Gastrocnemius medialis (tissue), 4 donors: Measurements from ENCODE around the gene DNAAF1. TPM values are rescaled to one million over a fixed set of nuclear protein-coding genes. Genes with fewer than 3 reads are reported as not detected.

Experiments
- ATAC-seq, 2 donors: fragments of 150-250 bp; one replicate each; pipeline ENCODE4 v1.9.1; 2016
- DNase-seq, 2 donors: peaks; one replicate each; pipeline ENCODE4 v3.0.0-alpha.2; 2019
- H3K27ac ChIP-seq, 4 donors: fragments of 200-600 bp; sonication (generic); 1 replicate in 1 of 4; 2 replicates in 3 of 4; pipeline ENCODE4 v1.5.1; 2016 to 2018; ENCODE audit warnings: mild to moderate bottlenecking in 2 of 4, moderate library complexity in 1 of 4
- H3K27me3 ChIP-seq, 3 donors: fragments of 200-600 bp; sonication (generic) in 2 of 3; 1 replicate in 1 of 3; 2 replicates in 2 of 3; pipeline versions ENCODE4 v1.5.1 to v1.6.0; 2016 to 2019; ENCODE audit warnings: mild to moderate bottlenecking in 1 of 3, moderate library complexity in 1 of 3
- H3K36me3 ChIP-seq, 2 donors: fragments of 200-600 bp; sonication (generic) in 1 of 2; one replicate each; pipeline ENCODE4 v1.5.1; 2017 to 2018
- H3K4me1 ChIP-seq, 2 donors: fragments of 200-600 bp; sonication (generic) in 1 of 2; one replicate each; pipeline ENCODE4 v1.5.1; 2016 to 2017; ENCODE audit warnings: mild to moderate bottlenecking in 2 of 2
- H3K4me3 ChIP-seq, 4 donors: fragments of 200-600 bp; sonication (generic) in 3 of 4; 1 replicate in 1 of 4; 2 replicates in 3 of 4; pipeline ENCODE4 v1.5.1; 2016 to 2019; ENCODE audit warnings: mild to moderate bottlenecking in 2 of 4
- H3K9me3 ChIP-seq, 3 donors: fragments of 200-600 bp; sonication (generic) in 2 of 3; 1 replicate in 1 of 3; 2 replicates in 2 of 3; pipeline ENCODE4 v1.5.1; 2016 to 2019
- POLR2A ChIP-seq, 2 donors: fragments of 450-650 bp; IDR thresholded peaks; one replicate each; pipeline ENCODE4 v1.6.1; 2017; ENCODE audit warnings: antibody characterized with exemption in 2 of 2, mild to moderate bottlenecking in 2 of 2, moderate library complexity in 2 of 2
- in situ Hi-C, 4 donors: fragments of 200-750 bp; cut with MboI; loops; one replicate each; pipeline versions ENCODE4 v1.15.0 to v1.8.0; 2017; ENCODE audit warnings: low sequenced_read_pairs in 4 of 4
- intact Hi-C: fragments of 100-400 bp; cut with DNase I; formaldehyde crosslinking; loops from one replicate; pipeline ENCODE4 v1.15.1; 2023; ENCODE audit warnings: low total_unique reads
- total RNA-seq, 4 donors: library from RNA; depleted of rRNA; stranded (reverse); fragments of >200 nt; gene quantifications; one replicate each; pipeline versions ENCODE4 v1.1.0 to v1.2.3, GENCODE V29; 2016
- TF ChIP-seq, protein P1 (sequence below), 5 experiments: fragments of 450-650 bp in 3 of 5; fragments of 200-600 bp in 2 of 5; sonication (generic) in 2 of 5; IDR thresholded peaks in 4 of 5; conservative IDR thresholded peaks in 1 of 5; 1 replicate in 4 of 5; 2 replicates in 1 of 5; pipeline ENCODE4 v1.5.1; 2016 to 2019; ENCODE audit warnings: antibody characterized with exemption in 5 of 5, mild to moderate bottlenecking in 3 of 5, moderate library complexity in 3 of 5

Gene DNAAF1
- total RNA-seq, 4 donors from 2014 or later = not detected

DNA sequence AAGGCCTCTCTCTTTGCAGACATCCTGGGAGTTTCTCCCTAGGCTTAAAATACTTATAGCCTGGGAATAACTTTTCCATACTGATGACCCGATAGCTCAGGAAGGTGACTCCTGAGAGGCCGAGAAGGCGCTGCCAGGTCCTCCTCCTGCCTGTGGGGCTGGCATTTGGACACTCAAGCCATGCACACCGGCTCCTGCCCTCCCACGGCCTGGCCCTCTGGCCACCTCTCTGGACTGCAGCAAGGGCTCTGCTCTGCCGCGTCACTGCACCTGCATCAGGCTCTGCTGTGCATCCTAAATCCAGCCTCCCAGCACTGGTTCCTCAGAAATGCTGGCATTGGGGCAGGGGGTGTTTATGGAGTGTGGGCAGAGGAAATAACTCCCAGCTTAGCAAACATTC lies 80.5 kb downstream of the DNAAF1 start:
- no peaks in the 10 kb centered on the region for H3K27me3 ChIP-seq
- H3K4me1 ChIP-seq = peaks cover 7 to 12% of the 10 kb centered on the region in 2 donors
- DNase-seq (no peak), ATAC-seq (no peak)
- intact Hi-C loops (no loop called here), in situ Hi-C loops (no loop called here)
- no peaks in the 10 kb centered on the region for H3K36me3 ChIP-seq
- TF ChIP-seq, protein P1, sequence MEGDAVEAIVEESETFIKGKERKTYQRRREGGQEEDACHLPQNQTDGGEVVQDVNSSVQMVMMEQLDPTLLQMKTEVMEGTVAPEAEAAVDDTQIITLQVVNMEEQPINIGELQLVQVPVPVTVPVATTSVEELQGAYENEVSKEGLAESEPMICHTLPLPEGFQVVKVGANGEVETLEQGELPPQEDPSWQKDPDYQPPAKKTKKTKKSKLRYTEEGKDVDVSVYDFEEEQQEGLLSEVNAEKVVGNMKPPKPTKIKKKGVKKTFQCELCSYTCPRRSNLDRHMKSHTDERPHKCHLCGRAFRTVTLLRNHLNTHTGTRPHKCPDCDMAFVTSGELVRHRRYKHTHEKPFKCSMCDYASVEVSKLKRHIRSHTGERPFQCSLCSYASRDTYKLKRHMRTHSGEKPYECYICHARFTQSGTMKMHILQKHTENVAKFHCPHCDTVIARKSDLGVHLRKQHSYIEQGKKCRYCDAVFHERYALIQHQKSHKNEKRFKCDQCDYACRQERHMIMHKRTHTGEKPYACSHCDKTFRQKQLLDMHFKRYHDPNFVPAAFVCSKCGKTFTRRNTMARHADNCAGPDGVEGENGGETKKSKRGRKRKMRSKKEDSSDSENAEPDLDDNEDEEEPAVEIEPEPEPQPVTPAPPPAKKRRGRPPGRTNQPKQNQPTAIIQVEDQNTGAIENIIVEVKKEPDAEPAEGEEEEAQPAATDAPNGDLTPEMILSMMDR (IDR thresholded peaks at IDR 0.05 in 4 of 5, conservative IDR thresholded peaks at IDR 0.05 in 1 of 5) = no peak
- TF ChIP-seq POLR2A (IDR thresholded peaks at IDR 0.05) = no peak
- no peaks in the 10 kb centered on the region for H3K9me3 ChIP-seq
- no peak overlapping the region for H3K4me3 ChIP-seq
- H3K27ac ChIP-seq = no peak overlapping the region

- no peak for TF ChIP-seq POLR2A (IDR thresholded peaks at IDR 0.05)
- TF ChIP-seq, protein P1 (IDR thresholded peaks at IDR 0.05 in 4 of 5, conservative IDR thresholded peaks at IDR 0.05 in 1 of 5) = no peak
- in situ Hi-C loops = no loop called here
- H3K27me3 ChIP-seq = no peaks in the 10 kb centered on the region
- ATAC-seq = no peak
- H3K4me1 ChIP-seq = peaks cover 7 to 12% of the 10 kb centered on the region in 2 donors
- H3K27ac ChIP-seq = no peak overlapping the region
- no peaks in the 10 kb centered on the region for H3K36me3 ChIP-seq
- H3K4me3 ChIP-seq = no peak overlapping the region
- DNase-seq = no peak
- intact Hi-C loops = no loop called here
- no peaks in the 10 kb centered on the region for H3K9me3 ChIP-seq
Measured at GRCh38 chr16:84226026-84226425, 80.9 kb downstream of the DNAAF1 start.

Other genes with a start within 250 kb of the DNAAF1 start
- gene MLYCD, start 246.2 kb upstream of the DNAAF1 start, total RNA-seq = 10 to 100 TPM; 10.3 to 20.8 (median 18.4) TPM
- gene OSGIN1, start 192.1 kb upstream of the DNAAF1 start, total RNA-seq = 10 to 100 TPM in 3 of 4 donors, 1 to 10 TPM in 1; 9.6 to 24.9 (median 13.2) TPM
- gene NECAB2, start 177.1 kb upstream of the DNAAF1 start, total RNA-seq = not detected
- not detected for gene SLC38A8, start 102.5 kb upstream of the DNAAF1 start, total RNA-seq
- gene MBTPS1, start 28.4 kb upstream of the DNAAF1 start, total RNA-seq = 10 to 100 TPM; 28.8 to 44.3 (median 38.5) TPM
- gene HSDL1, start 131 bp upstream of the DNAAF1 start, total RNA-seq = 10 to 100 TPM; 20.2 to 26.8 (median 22.6) TPM
- gene TAF1C, start 41.7 kb downstream of the DNAAF1 start, total RNA-seq = 10 to 100 TPM in 3 of 4 donors, 1 to 10 TPM in 1; 6.8 to 35.5 (median 12.3) TPM
- gene ADAD2, start 45.8 kb downstream of the DNAAF1 start, total RNA-seq = not detected
- gene KCNG4, start 94.7 kb downstream of the DNAAF1 start, total RNA-seq = not detected
- under 1 TPM in 3 of 4 donors, not detected in 1; 0.40 to 0.68 (median 0.49) TPM for gene WFDC1, start 149.6 kb downstream of the DNAAF1 start, total RNA-seq
- under 1 TPM in 1 of 4 donors, not detected in 3; 0.44 TPM for gene ATP2C2, start 223.2 kb downstream of the DNAAF1 start, total RNA-seq